ENCODE data around the gene DCLK3.

DNA sequence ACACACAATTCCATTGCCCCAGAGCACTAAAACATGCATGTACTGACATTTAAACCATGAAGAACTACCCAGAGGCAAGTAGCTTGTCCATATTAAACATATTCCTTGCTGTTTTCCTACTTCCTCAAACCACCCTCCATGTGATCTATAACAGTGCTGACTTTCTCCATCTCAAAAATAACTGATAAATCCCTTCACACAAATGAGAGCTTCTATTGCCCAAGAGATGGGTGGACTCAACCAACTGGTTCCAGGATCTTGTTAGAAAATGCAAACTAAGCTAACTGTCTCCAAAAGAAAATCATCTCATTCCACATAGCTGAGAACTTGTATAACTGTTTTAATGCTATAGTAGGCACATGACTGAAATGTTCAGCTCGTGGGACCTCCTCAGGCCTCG is 29.6 kb downstream of the DCLK3 start:
- TF ChIP-seq, protein P1, sequence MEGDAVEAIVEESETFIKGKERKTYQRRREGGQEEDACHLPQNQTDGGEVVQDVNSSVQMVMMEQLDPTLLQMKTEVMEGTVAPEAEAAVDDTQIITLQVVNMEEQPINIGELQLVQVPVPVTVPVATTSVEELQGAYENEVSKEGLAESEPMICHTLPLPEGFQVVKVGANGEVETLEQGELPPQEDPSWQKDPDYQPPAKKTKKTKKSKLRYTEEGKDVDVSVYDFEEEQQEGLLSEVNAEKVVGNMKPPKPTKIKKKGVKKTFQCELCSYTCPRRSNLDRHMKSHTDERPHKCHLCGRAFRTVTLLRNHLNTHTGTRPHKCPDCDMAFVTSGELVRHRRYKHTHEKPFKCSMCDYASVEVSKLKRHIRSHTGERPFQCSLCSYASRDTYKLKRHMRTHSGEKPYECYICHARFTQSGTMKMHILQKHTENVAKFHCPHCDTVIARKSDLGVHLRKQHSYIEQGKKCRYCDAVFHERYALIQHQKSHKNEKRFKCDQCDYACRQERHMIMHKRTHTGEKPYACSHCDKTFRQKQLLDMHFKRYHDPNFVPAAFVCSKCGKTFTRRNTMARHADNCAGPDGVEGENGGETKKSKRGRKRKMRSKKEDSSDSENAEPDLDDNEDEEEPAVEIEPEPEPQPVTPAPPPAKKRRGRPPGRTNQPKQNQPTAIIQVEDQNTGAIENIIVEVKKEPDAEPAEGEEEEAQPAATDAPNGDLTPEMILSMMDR (IDR thresholded peaks at IDR 0.05) = no peak
- TF ChIP-seq EZH2phosphoT487 (IDR thresholded peaks at IDR 0.05) (no peak), EZH2 (IDR thresholded peaks at IDR 0.05) (no peak)
